Measurements from ENCODE around the gene GULP1.

GULP1 gene, protein sequence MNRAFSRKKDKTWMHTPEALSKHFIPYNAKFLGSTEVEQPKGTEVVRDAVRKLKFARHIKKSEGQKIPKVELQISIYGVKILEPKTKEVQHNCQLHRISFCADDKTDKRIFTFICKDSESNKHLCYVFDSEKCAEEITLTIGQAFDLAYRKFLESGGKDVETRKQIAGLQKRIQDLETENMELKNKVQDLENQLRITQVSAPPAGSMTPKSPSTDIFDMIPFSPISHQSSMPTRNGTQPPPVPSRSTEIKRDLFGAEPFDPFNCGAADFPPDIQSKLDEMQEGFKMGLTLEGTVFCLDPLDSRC

DNA sequence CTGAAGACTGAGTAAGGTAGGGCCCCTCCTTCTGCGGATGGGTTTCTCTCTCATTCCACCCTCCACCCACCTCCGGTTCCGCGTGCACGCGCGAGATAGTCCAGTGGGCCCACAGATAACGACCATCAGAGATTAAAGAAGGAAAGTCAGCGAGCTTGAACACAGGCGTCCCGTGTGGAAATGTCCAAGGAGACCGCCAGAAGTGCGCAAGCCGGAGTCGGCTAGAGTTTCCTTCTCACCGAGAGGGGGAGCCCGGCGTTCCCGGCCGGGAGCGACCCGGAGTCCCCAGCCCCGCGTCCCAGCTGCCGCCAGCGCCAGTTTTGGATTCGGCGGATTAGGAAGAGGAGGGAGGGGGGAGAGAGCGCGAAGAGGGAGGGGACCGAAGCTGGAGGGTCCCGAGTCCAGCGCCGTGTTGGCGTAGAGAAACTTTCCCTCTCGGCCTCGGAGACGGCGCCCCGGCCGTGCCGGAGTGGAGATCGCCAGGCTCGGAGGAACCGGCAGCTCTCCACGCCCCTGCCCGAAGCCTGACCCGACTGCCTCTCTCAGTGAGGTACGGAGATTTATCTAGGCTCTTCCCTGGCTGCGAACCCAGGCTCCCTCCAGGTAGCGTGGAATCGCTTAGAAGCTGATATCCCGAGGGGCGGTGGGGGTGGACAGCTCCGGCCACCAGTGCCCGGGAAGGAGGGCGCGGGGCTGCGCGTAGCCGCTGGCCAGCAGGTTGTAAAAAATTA is at the start of gene GULP1:
TSS of gene GULP1 (plus strand) at position 258 of the 731 bp plus-strand sequence. CDS start 185,829 bp downstream, outside the sequence.
- Mint-ChIP-seq H3K4me1 (peaks cover 44% of the 10 kb centered on the region), H3K27me3 (ENCODE audit: low read depth, poor library complexity) (no peaks in the 10 kb centered on the region), H3K36me3 (ENCODE audit: low read depth) (peaks cover 5% of the 10 kb centered on the region), H3K27ac (peak within 1 kb of the TSS; percentile 100), H3K9me3 (peaks cover 9% of the 10 kb centered on the region), H3K4me3 (peak within 1 kb of the TSS; percentile 91)
- peak; percentile 85 for DNase-seq
- TF ChIP-seq, protein P1, sequence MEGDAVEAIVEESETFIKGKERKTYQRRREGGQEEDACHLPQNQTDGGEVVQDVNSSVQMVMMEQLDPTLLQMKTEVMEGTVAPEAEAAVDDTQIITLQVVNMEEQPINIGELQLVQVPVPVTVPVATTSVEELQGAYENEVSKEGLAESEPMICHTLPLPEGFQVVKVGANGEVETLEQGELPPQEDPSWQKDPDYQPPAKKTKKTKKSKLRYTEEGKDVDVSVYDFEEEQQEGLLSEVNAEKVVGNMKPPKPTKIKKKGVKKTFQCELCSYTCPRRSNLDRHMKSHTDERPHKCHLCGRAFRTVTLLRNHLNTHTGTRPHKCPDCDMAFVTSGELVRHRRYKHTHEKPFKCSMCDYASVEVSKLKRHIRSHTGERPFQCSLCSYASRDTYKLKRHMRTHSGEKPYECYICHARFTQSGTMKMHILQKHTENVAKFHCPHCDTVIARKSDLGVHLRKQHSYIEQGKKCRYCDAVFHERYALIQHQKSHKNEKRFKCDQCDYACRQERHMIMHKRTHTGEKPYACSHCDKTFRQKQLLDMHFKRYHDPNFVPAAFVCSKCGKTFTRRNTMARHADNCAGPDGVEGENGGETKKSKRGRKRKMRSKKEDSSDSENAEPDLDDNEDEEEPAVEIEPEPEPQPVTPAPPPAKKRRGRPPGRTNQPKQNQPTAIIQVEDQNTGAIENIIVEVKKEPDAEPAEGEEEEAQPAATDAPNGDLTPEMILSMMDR (IDR thresholded peaks at IDR 0.05), result peak; percentile 58

DNA sequence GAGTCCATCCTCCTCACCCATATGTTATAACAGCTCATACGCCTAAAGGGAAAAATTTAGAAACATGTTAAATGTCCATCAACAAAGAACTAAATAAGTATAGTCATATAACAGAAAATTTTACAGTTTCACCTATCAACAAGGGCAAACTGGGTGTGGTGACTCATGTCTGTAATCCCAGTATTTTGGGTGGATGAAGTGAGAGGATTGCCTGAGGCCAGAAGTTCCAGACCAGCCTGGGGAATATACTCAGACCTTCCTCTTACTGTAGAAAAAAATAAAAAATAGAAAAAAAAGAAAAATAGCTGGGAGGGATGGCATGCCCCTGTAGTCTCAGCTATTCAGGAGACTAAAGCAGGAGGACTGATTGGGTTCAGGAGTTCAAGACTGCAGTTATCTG is 48.3 kb upstream of the GULP1 start:
- H3K27ac Mint-ChIP-seq, result no peak overlapping the region
- TF ChIP-seq, protein P1 (IDR thresholded peaks at IDR 0.05), result no peak
- H3K4me1 Mint-ChIP-seq, result no peaks in the 10 kb centered on the region
- DNase-seq, result no peak
- H3K9me3 Mint-ChIP-seq, result peaks cover 15% of the 10 kb centered on the region
- H3K27me3 Mint-ChIP-seq (ENCODE audit: low read depth, poor library complexity), result no peaks in the 10 kb centered on the region
- no peak overlapping the region for H3K4me3 Mint-ChIP-seq
- no peaks in the 10 kb centered on the region for H3K36me3 Mint-ChIP-seq (ENCODE audit: low read depth)

DNA sequence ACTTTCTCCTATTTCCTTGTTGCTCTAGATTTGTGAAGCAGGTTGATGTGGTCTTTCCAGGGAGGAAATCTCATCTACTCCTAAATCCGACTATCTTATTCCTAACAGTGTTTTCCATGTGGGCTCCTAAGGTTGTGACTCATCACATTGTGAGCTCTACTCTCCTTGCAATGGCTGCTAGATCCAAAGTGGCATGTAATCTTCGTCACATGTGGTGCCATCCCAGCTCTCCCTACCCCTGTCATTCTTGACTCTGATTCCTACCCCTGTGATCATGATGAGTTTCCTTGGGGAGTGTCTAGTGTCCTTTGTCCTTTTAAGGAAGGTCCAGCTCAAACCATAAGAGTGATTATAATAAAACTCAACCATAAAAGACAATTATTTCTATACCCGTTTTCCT is 47.3 kb upstream of the GULP1 start:
- H3K9me3 Mint-ChIP-seq, result peaks cover 5% of the 10 kb centered on the region
- no peak overlapping the region for H3K4me3 Mint-ChIP-seq
- no peak overlapping the region for H3K27ac Mint-ChIP-seq
- TF ChIP-seq, protein P1 (IDR thresholded peaks at IDR 0.05), result no peak
- no peaks in the 10 kb centered on the region for H3K4me1 Mint-ChIP-seq
- no peaks in the 10 kb centered on the region for H3K36me3 Mint-ChIP-seq (ENCODE audit: low read depth)
- no peak for DNase-seq
- no peaks in the 10 kb centered on the region for H3K27me3 Mint-ChIP-seq (ENCODE audit: low read depth, poor library complexity)

DNA sequence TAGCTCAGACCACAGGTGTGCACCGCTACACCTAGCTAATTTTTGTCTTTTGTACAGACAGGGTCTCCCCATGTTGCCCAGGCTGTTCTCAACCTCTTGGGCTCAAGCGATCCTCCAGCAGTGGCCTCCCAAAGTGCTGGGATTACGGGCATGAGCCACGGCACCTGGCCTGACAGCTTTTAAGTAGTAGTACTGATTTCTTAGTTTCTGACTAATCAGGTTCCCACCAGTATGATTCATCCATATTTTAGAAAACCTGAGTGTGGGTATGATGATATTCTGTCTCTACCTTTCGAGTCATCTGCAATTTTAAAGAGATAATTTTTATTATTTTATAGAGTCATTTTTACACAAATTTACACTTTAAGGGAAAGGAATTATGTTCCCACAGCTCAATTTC is 46.4 kb upstream of the GULP1 start:
- H3K27ac Mint-ChIP-seq, result no peak overlapping the region
- no peaks in the 10 kb centered on the region for H3K36me3 Mint-ChIP-seq (ENCODE audit: low read depth)
- H3K4me3 Mint-ChIP-seq, result no peak overlapping the region
- H3K4me1 Mint-ChIP-seq, result no peaks in the 10 kb centered on the region
- TF ChIP-seq, protein P1 (IDR thresholded peaks at IDR 0.05), result no peak
- no peak for DNase-seq
- no peaks in the 10 kb centered on the region for H3K27me3 Mint-ChIP-seq (ENCODE audit: low read depth, poor library complexity)
- peaks cover 3% of the 10 kb centered on the region for H3K9me3 Mint-ChIP-seq

DNA sequence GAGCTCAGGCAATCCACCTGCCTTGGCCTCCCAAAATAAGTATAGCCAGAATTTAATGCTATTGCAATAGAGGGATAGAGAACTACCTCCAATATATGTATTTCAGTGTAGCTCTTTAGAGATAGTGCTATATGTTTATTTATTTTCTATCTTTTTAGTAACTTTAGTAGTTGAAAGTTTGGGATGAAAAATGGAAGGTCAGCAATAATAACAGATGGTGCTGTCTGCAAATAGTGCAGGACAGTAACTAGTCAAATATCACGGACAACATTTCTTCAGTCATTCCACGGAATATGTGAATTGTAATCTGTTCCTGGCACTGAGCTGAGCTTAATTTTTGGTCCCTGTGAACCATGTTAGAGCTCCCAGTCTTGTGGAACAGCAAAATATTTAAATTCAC is 43.2 kb upstream of the GULP1 start:
- Mint-ChIP-seq H3K27me3 (ENCODE audit: low read depth, poor library complexity) (no peaks in the 10 kb centered on the region), H3K27ac (no peak overlapping the region), H3K4me1 (no peaks in the 10 kb centered on the region), H3K36me3 (ENCODE audit: low read depth) (no peaks in the 10 kb centered on the region), H3K9me3 (no peaks in the 10 kb centered on the region), H3K4me3 (no peak overlapping the region)
- DNase-seq, result no peak
- TF ChIP-seq, protein P1 (IDR thresholded peaks at IDR 0.05), result no peak
